H1 (cell line): ENCODE measurements around the gene POLG. TPM values are rescaled to one million over a fixed set of nuclear protein-coding genes. Genes with fewer than 3 reads are reported as not detected.
A peak's percentile ranks its signal among the peaks of the same experiment; 100 is the strongest.

Experiments
- CTCF ChIA-PET: fragments of 300-600 bp; sonication (Branson Sonifier 250); formaldehyde crosslinking; loops from one replicate; lab custom pipeline; 2021; ENCODE audit not compliant: partially characterized antibody; lab: Charles Lee
- POLR2A ChIA-PET: fragments of 300-600 bp; sonication (Branson Sonifier 250); formaldehyde crosslinking; loops from one replicate; lab custom pipeline; 2021; ENCODE audit warnings: inconsistent platforms; ENCODE audit not compliant: partially characterized antibody; lab: Charles Lee
- DNase-seq, 2 experiments: peaks; one replicate each; pipeline versions ENCODE4 v3.0.0 to v3.0.0-alpha.2; 2010 to 2022; ENCODE audit warnings: low spot score in 2 of 2, low read depth in 1 of 2, mixed read lengths in 1 of 2
- FAIRE-seq: peaks from 2 replicates; lab custom pipeline; 2011; peaks lifted over from hg19 to GRCh38; lab: Jason Lieb, UNC
- H2AFZ ChIP-seq: 2 replicates; pipeline ENCODE4 v1.8.1; 2012; ENCODE audit warnings: low read length, inconsistent platforms
- H2AK5ac ChIP-seq: 2 replicates; pipeline ENCODE4 v1.6.1; 2013; ENCODE audit warnings: low read depth, low read length
- H2BK120ac ChIP-seq: replicated peaks from 2 replicates; pipeline ENCODE3; 2013; ENCODE audit warnings: low read depth, low read length, inconsistent platforms
- H2BK12ac ChIP-seq: 2 replicates; pipeline ENCODE4 v1.6.1; 2013; ENCODE audit warnings: low read depth, low read length
- H2BK15ac ChIP-seq: 2 replicates; pipeline ENCODE4 v1.6.1; 2013; ENCODE audit warnings: low read length
- H2BK20ac ChIP-seq: 2 replicates; pipeline ENCODE4 v1.6.1; 2013; ENCODE audit warnings: low read length
- H2BK5ac ChIP-seq: 2 replicates; pipeline ENCODE4 v1.6.1; 2013; ENCODE audit warnings: low read depth, low read length
- H3K14ac ChIP-seq: 2 replicates; pipeline ENCODE4 v1.6.1; 2013; ENCODE audit warnings: inconsistent platforms; ENCODE audit not compliant: insufficient read length
- H3K18ac ChIP-seq: 2 replicates; pipeline ENCODE4 v1.6.1; 2013; ENCODE audit warnings: low read length; ENCODE audit errors: extremely low read depth
- H3K23ac ChIP-seq: 2 replicates; pipeline ENCODE4 v1.6.1; 2013; ENCODE audit warnings: inconsistent platforms; ENCODE audit not compliant: insufficient read length
- H3K23me2 ChIP-seq: 2 replicates; pipeline ENCODE4 v1.6.1; 2013; ENCODE audit warnings: low read depth, low read length
- H3K27ac ChIP-seq: 2 replicates; pipeline ENCODE4 v1.6.1; 2011; ENCODE audit warnings: low read depth, low read length, inconsistent platforms
- H3K27me3 ChIP-seq, 4 experiments: replicated peaks in 1 of 4; 1 replicate in 1 of 4; 2 replicates in 3 of 4; pipeline versions ENCODE4 v1.6.1 to v1.8.1; 2011 to 2013; ENCODE audit warnings: low read length in 3 of 4, mild to moderate bottlenecking in 3 of 4, inconsistent platforms in 2 of 4, mixed read lengths in 2 of 4, moderate library complexity in 1 of 4; ENCODE audit not compliant: control insufficient read depth in 3 of 4, insufficient read depth in 3 of 4; ENCODE audit errors: extremely low read depth in 1 of 4
- H3K36me3 ChIP-seq, 4 experiments: 2 replicates each; pipeline versions ENCODE4 v1.6.1 to v1.8.1; 2011 to 2013; ENCODE audit warnings: mild to moderate bottlenecking in 4 of 4, low read length in 3 of 4, moderate library complexity in 2 of 4, control low read depth in 1 of 4, inconsistent platforms in 1 of 4; ENCODE audit not compliant: insufficient read depth in 4 of 4, control insufficient read depth in 2 of 4
- H3K4ac ChIP-seq: replicated peaks from 2 replicates; pipeline ENCODE3; 2013; ENCODE audit warnings: low read length, low read depth, mixed read lengths, inconsistent platforms; ENCODE audit not compliant: insufficient read length
- H3K4me1 ChIP-seq, 4 experiments: replicated peaks in 1 of 4; 1 replicate in 1 of 4; 2 replicates in 3 of 4; pipeline versions ENCODE4 v1.6.1 to v1.8.1; 2011 to 2013; ENCODE audit warnings: low read length in 3 of 4, inconsistent platforms in 2 of 4, mixed read lengths in 1 of 4; ENCODE audit not compliant: insufficient read depth in 4 of 4, control insufficient read depth in 3 of 4
- H3K4me2 ChIP-seq, 2 experiments: 2 replicates each; pipeline versions ENCODE4 v1.6.1 to v1.8.1; 2011 to 2013; ENCODE audit warnings: low read depth in 2 of 2, low read length in 2 of 2, control low read depth in 1 of 2, inconsistent platforms in 1 of 2, mild to moderate bottlenecking in 1 of 2; ENCODE audit not compliant: insufficient read depth in 1 of 2
- H3K4me3 ChIP-seq, 4 experiments: fragments of 200-600, 300-600 bp in 1 of 4; sonication (generic), shearing (Covaris generic), sonication (Bioruptor Twin) in 1 of 4; 2 replicates each; pipeline versions ENCODE4 v1.5.1 to v1.8.1; 2011 to 2016; ENCODE audit warnings: low read length in 4 of 4, low read depth in 3 of 4, control low read depth in 2 of 4, inconsistent platforms in 2 of 4, mild to moderate bottlenecking in 2 of 4, mixed read lengths in 1 of 4, moderate library complexity in 1 of 4; ENCODE audit not compliant: insufficient read depth in 2 of 4; ENCODE audit errors: extremely low read depth in 1 of 4
- H3K56ac ChIP-seq: replicated peaks from 2 replicates; pipeline ENCODE3; 2013; ENCODE audit warnings: low read depth, mild to moderate bottlenecking, mixed read lengths, low read length, inconsistent platforms; ENCODE audit not compliant: insufficient read length
- H3K79me1 ChIP-seq: 2 replicates; pipeline ENCODE4 v1.6.1; 2013; ENCODE audit warnings: low read depth, low read length, control low read depth
- H3K79me2 ChIP-seq, 2 experiments: 2 replicates each; pipeline versions ENCODE4 v1.6.1 to v1.8.1; 2012 to 2013; ENCODE audit warnings: low read length in 2 of 2, mild to moderate bottlenecking in 2 of 2, inconsistent platforms in 1 of 2; ENCODE audit not compliant: insufficient read depth in 2 of 2, control insufficient read depth in 1 of 2
- H3K9ac ChIP-seq, 4 experiments: replicated peaks in 1 of 4; 1 replicate in 1 of 4; 2 replicates in 3 of 4; pipeline versions ENCODE4 v1.6.1 to v1.8.1; 2011 to 2013; ENCODE audit warnings: low read depth in 3 of 4, low read length in 3 of 4, control low read depth in 2 of 4, mild to moderate bottlenecking in 2 of 4, moderate library complexity in 2 of 4, inconsistent platforms in 1 of 4; ENCODE audit errors: extremely low read depth in 1 of 4
- H3K9me3 ChIP-seq, 2 experiments: 2 replicates each; pipeline versions ENCODE4 v1.6.1 to v1.8.1; 2012 to 2013; ENCODE audit warnings: mild to moderate bottlenecking in 2 of 2, moderate library complexity in 2 of 2, control low read depth in 1 of 2, inconsistent platforms in 1 of 2, low read depth in 1 of 2, low read length in 1 of 2, mixed read lengths in 1 of 2; ENCODE audit not compliant: insufficient read depth in 2 of 2
- H4K20me1 ChIP-seq, 2 experiments: replicated peaks in 1 of 2; 2 replicates each; pipeline versions ENCODE3 to v1.8.1; 2011 to 2013; ENCODE audit warnings: inconsistent platforms in 2 of 2, low read length in 2 of 2, mild to moderate bottlenecking in 1 of 2; ENCODE audit not compliant: insufficient read depth in 2 of 2, control insufficient read depth in 1 of 2
- H4K5ac ChIP-seq: 2 replicates; pipeline ENCODE4 v1.6.1; 2013; ENCODE audit warnings: low read length, low read depth, mixed read lengths, inconsistent platforms; ENCODE audit not compliant: insufficient read length
- H4K8ac ChIP-seq: 2 replicates; pipeline ENCODE4 v1.8.0; 2013; ENCODE audit warnings: mild to moderate bottlenecking, moderate library complexity, low read length, inconsistent platforms; ENCODE audit not compliant: insufficient read depth; ENCODE audit errors: extremely low read depth
- H4K91ac ChIP-seq: replicated peaks from 2 replicates; pipeline ENCODE3; 2013; ENCODE audit warnings: low read length, mixed read lengths, inconsistent platforms; ENCODE audit not compliant: insufficient read length
- POLR2A ChIP-seq, 2 experiments: IDR thresholded peaks; 1 replicate in 1 of 2; 2 replicates in 1 of 2; pipeline ENCODE4 v1.6.1; 2011; ENCODE audit warnings: low read depth in 2 of 2, low read length in 2 of 2, mild to moderate bottlenecking in 2 of 2; ENCODE audit errors: control extremely low read depth in 1 of 2
- RAD21 ChIP-seq, 2 experiments: IDR thresholded peaks in 1 of 2; conservative IDR thresholded peaks in 1 of 2; 2 replicates each; pipeline ENCODE4 v1.6.1; 2011; ENCODE audit warnings: low read depth in 2 of 2, low read length in 2 of 2, improper control_type of control experiment in 1 of 2, inconsistent platforms in 1 of 2, mild to moderate bottlenecking in 1 of 2, moderate library complexity in 1 of 2
- RBBP5 ChIP-seq: IDR thresholded peaks from 2 replicates; pipeline ENCODE4 v1.7.1; 2012; ENCODE audit warnings: low read depth, mild to moderate bottlenecking, inconsistent platforms, low read length, moderate library complexity, borderline replicate concordance
- polyA plus RNA-seq, 7 experiments: library from polyadenylated mRNA; depleted of rRNA in 3 of 7; stranded (reverse) in 5 of 7; unstranded in 2 of 7; fragments of >200 nt in 5 of 7; fragments of 200-250 nt in 2 of 7; gene quantifications; 1 replicate in 5 of 7; 2 replicates in 1 of 7; 4 replicates in 1 of 7; pipeline versions ENCODE4 v1.2.1 to v1.2.3, GENCODE V29; 2011 to 2013; ENCODE audit warnings: missing spikeins in 2 of 7, mixed read lengths in 2 of 7
- total RNA-seq: library from RNA; stranded (reverse); fragmentation: NEBNext Ultra II Directional; extraction: Animal tissue kit (Norgen Biotek cat#: 25700); gene quantifications from 2 replicates; pipeline ENCODE4 v1.2.1, GENCODE V29; 2021

Gene POLG
- total and polyA plus RNA-seq, 2 of the 8 experiments (the other 6 are each of a cell fraction or from before 2014, with no cell fraction given): 14.8 to 52.3 TPM

DNA sequence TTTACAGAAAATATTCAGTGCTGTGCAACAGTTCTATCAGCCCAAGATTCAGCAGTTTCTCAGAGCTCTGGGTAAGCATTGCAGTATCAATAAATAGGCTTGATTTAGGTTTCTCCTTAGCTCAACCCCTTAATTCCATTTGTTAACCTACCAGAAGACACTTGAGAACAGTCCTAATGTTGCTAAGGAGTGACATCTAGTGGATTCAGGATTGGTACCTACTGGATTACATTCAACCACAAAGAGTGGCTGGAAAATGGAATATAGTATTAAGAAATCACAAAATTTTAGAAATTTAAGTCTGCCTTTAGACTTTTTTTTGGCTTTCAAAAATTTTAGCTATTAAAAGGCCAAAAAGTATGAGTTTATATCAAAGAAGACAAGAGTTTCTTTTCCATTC, 34.7 kb downstream of the POLG start:
- no peaks in the 10 kb centered on the region for H3K23me2 ChIP-seq
- no peaks in the 10 kb centered on the region for H3K79me2 ChIP-seq
- no peak overlapping the region for H3K14ac ChIP-seq
- H3K4ac ChIP-seq: no peak overlapping the region
- H3K4me3 ChIP-seq: no peak overlapping the region
- no peak overlapping the region for H2BK120ac ChIP-seq
- no peak overlapping the region for H4K5ac ChIP-seq
- peaks cover 0 to 6% of the 10 kb centered on the region in 2 experiments; a peak in 1 of 4 replicates for H3K9me3 ChIP-seq
- no peaks in the 10 kb centered on the region for H3K4me1 ChIP-seq
- H4K8ac ChIP-seq: no peak overlapping the region
- no peak overlapping the region for H3K27ac ChIP-seq
- H2BK20ac ChIP-seq: no peak overlapping the region
- H3K23ac ChIP-seq: no peak overlapping the region
- ChIA-PET POLR2A (interaction anchor here (1.8 kb wide), 1 partner anchor 9 kb away, joined by 4 read pairs; no protein-coding TSS in a partner anchor), CTCF (interaction anchor here (0.6 to 2.0 kb wide), 5 partner anchors 12 to 192 kb away, joined by 3 to 5 read pairs (median 4); no protein-coding TSS in a partner anchor)
- H2BK15ac ChIP-seq: no peak overlapping the region
- DNase-seq (no peak), FAIRE-seq (no peak)
- H3K27me3 ChIP-seq: no peaks in the 10 kb centered on the region
- H3K18ac ChIP-seq: no peak overlapping the region
- H3K79me1 ChIP-seq: no peaks in the 10 kb centered on the region
- H2AFZ ChIP-seq: no peak overlapping the region
- H3K9ac ChIP-seq: no peak overlapping the region
- no peak overlapping the region for H2BK12ac ChIP-seq
- TF ChIP-seq RAD21 (IDR thresholded peaks at IDR 0.05 in 1 of 2, conservative IDR thresholded peaks at IDR 0.05 in 1 of 2; ENCODE audit: low read depth in 2 of 2, low read length in 2 of 2) (peak in 1 of 2 experiments; percentile 19; a peak in 2 of 4 replicates), POLR2A (IDR thresholded peaks at IDR 0.05; ENCODE audit: control extremely low read depth in 1 of 2, low read depth in 2 of 2, low read length in 2 of 2) (no peak), RBBP5 (no peak)
- H3K4me2 ChIP-seq: no peak overlapping the region
- no peak overlapping the region for H2BK5ac ChIP-seq
- H4K20me1 ChIP-seq: no peaks in the 10 kb centered on the region
- H3K56ac ChIP-seq: no peak overlapping the region
- H4K91ac ChIP-seq: no peak overlapping the region
- H3K36me3 ChIP-seq: peaks cover 7 to 75% (median 49%) of the 10 kb centered on the region in 4 experiments; a peak in 7 of 8 replicates
- no peak overlapping the region for H2AK5ac ChIP-seq
